Motor neuron (in vitro differentiated cells): ENCODE results near the gene SMIM12. TPM values are rescaled to one million over a fixed set of nuclear protein-coding genes. Genes with fewer than 3 reads are reported as not detected.

Source experiments
- ATAC-seq, 8 experiments: fragments of 200-7000 bp; cut with Tn5 transposase; replicated peaks in 6 of 8; 2 replicates each; pipeline ENCODE4 v1.8.0; 2021; ENCODE audit warnings: mild to moderate bottlenecking in 8 of 8, moderate library complexity in 8 of 8
- H3K27ac ChIP-seq, 2 donors: fragments of 250-450 bp; sonication (Bioruptor Pico); 2 replicates each; pipeline ENCODE4 v1.9.0; 2021; ENCODE audit warnings: antibody characterized with exemption in 2 of 2, mild to moderate bottlenecking in 2 of 2, moderate library complexity in 1 of 2
- H3K4me1 ChIP-seq, 2 donors: fragments of 250-450 bp; sonication (Bioruptor Pico); replicated peaks in 1 of 2; 2 replicates each; pipeline ENCODE4 v1.6.1; 2021; ENCODE audit warnings: antibody characterized with exemption in 2 of 2, mild to moderate bottlenecking in 2 of 2, moderate library complexity in 1 of 2
- H3K4me3 ChIP-seq, 5 donors: fragments of 250-450 bp; sonication (Bioruptor Pico); 2 replicates each; pipeline ENCODE4 v1.9.0; 2021; ENCODE audit warnings: antibody characterized with exemption in 5 of 5, mild to moderate bottlenecking in 5 of 5, moderate library complexity in 4 of 5
- WGBS, 10 experiments: fragments of 450-650 bp; shearing (Covaris generic); methylation state at CpG; one replicate each; pipeline ENCODE4 v1.0.0; 2022; 5-methylcytosine and 5-hydroxymethylcytosine counted together
- in situ Hi-C, 9 experiments: fragments of 400-800 bp; cut with MboI; loops; one replicate each; pipeline ENCODE4 v1.15.0; 2021; ENCODE audit warnings: low sequenced_read_pairs in 9 of 9, low pct_unique_long_range_greater_than_20kb in 2 of 9; ENCODE audit not compliant: unreplicated experiment in 9 of 9
- total RNA-seq, 8 experiments: library from RNA; unstranded; fragments of 300-600 nt; gene quantifications; 2 replicates each; pipeline versions ENCODE4 v1.2.3 to v1.2.4, GENCODE V29; 2022

Gene SMIM12
- total RNA-seq, 8 experiments from 2014 or later, result 11.3 to 34.4 (median 24.5) TPM

DNA sequence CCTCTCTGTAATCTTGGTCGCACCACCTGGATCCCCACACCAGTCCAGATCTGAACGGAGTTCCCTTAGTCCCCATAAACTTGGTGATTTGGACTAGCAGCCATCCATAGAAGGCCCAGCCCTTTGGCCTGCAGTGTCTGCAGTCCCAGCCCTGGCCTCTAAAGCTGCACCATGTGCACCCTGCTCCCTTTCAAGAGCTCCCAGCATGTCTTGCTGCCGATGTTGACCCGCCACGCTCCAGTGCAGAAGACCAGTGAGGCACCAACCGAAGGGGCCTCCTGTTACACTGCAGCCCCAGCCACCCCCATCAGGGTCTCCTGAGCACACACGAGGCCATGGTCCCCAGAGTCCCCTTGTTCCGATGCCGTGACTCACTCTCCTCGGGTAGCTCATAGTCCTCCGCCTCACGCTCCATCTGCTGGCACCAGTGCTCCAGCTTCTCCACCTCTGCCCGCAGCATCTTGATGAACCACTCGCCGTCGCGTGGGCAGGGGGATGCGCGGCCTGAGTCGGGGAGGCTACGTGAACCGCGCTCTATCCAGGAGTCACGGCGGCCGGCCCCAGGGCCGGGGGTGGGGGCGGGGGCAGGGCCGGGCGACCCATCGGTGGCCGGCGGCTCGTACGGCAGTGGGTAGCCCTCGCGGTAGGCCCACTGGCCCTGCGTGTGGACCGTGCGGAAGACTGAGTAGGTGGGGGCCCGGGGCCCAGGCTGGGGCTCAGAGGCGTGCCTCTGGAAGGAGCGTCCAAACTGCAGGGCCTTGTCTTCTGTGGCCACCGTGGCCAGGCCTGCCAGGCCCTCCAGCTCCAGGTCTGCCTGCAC lies 8.9 kb upstream of the SMIM12 start:
- Histone ChIP-seq H3K4me3 (no peak overlapping the region), H3K4me1 (peaks cover 7 to 13% of the 10 kb centered on the region in 2 donors), H3K27ac (no peak overlapping the region)
- no peak for ATAC-seq
- in situ Hi-C loops, result no loop called here
- WGBS, 10 experiments, result 20 to 100% (median 86%) methylated on average over 1 to 17 of the region's 44 CpGs; no CpG with 5 or more reads in 3 of the 10 experiments

DNA sequence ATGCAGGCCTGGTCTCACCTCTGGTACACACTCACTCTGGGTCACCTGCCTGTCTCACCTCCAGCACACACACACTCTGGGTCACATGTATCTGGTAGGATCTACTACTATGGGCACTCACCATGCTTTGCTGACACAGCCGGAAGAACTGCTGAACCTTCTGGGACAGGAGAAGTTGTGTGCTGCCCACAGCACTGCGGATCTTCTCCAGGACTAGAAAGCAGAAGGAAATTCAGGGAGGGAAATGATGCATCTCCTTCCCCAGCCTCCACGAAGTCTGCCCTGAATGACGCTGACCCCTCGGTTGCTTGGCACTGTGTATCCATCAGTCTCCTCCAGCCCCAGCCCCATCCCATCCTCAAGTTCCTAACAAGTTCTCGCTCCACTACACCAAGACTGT lies 7.9 kb upstream of the SMIM12 start:
- no peak for ATAC-seq
- 63 to 100% (median 93%) methylated on average over 1 to 4 of the region's 6 CpGs for WGBS, 10 experiments
- Histone ChIP-seq H3K27ac (no peak overlapping the region), H3K4me3 (no peak overlapping the region), H3K4me1 (peaks cover 7 to 13% of the 10 kb centered on the region in 2 donors)
- in situ Hi-C loops, result no loop called here

DNA sequence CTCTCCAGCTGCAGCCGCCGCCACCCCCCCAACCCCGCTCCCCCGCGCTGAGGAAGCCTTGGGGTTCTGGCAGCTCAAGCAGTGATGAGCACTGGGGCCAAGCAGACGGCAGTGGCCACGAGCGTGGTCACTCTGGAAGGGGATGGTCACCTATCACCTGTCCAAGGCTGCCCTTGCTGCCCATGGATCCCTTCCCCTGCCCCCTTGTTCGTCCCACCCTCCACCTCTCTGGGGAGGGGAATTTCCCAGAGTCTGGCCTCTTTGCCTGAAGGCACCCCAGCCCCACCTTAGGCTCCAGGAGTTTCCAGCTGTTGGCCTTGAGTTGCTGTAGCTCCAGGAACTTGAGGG lies 7.2 kb upstream of the SMIM12 start:
- ATAC-seq, result no peak
- H3K27ac ChIP-seq, result no peak overlapping the region
- in situ Hi-C loops, result no loop called here
- 49 to 100% methylated on average over 1 to 3 of the region's 9 CpGs; no CpG with 5 or more reads in 8 of the 10 experiments for WGBS, 10 experiments
- H3K4me1 ChIP-seq, result peaks cover 7 to 13% of the 10 kb centered on the region in 2 donors
- peak overlapping the region in 3 of 5 donors; percentile 44 to 49 (median 44) for H3K4me3 ChIP-seq

DNA sequence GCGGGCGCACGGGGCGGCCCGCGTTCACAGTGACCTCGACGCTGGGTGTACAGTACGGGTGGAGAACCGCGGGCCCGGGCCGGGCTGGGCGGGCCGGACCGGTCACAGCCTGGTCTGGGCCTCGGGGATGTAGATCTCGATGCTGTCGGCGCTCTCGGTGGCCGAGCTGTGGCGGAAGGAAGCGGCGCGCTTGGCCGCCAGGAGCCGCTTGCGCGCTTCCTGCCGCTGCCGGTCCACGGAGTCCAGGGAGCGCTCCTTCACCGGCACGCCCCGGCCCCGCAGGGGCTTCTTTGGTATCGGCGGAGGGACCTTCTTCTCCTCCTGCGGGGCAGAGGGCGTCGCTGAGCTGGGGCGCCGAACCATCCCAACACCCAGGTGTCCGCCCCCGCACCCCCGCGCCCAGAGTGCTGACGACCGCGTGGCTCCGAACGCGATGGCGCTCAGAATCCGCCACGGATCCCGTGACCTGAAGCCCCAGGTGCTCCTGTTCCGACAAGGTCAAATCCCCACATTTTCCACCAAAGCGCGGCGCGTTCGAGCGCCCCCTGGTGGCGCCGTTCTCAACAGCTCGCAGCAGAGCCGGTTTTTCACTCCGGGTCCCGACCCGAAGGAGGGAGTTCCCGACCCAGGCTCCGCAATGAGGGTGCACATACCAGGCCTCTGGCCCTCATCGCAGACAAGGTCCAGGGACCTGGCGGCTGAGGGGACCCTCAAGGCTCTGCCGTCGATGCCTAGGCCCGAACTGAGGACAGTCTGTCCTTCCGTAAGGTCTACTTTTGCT lies 6.6 kb upstream of the SMIM12 start:
- WGBS, 10 experiments, result 0 to 23% (median 3%) methylated on average over 3 to 41 of the region's 81 CpGs; no CpG with 5 or more reads in 4 of the 10 experiments
- Histone ChIP-seq H3K4me3 (peak overlapping the region; percentile 36 to 49 (median 44)), H3K4me1 (peaks cover 7 to 13% of the 10 kb centered on the region in 2 donors), H3K27ac (peak overlapping the region in 1 of 2 donors; percentile 46)
- in situ Hi-C loops, result no loop called here
- peak; percentile 68 to 92 (median 80) for ATAC-seq

DNA sequence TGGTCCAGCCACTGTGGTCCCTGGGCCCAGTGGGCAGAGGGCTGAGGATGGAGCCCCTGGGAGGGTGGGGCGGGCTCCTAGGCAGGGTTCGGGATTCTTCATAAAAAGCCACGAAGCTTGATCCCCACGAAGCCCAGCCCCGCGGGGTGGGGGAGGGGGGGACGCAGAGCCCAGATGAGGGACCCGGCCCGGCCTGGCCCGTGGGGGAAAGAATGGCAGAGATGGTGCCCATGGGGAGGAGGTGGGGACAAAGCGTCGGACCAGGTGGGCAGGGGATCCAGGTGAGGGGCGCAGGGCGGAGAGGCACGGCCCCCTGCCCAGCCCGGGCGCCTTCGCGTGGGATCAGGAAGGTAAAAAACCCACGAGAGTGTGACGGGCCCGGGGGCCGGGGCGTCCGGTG lies 6.0 kb upstream of the SMIM12 start:
- Histone ChIP-seq H3K27ac (peak overlapping the region in 1 of 2 donors; percentile 46), H3K4me3 (peak overlapping the region; percentile 36 to 49 (median 44)), H3K4me1 (peaks cover 7 to 11% of the 10 kb centered on the region in 2 donors)
- in situ Hi-C loops, result no loop called here
- ATAC-seq, result peak in 1 of 8 experiments; percentile 0
- no CpG with 5 or more reads among the region's 25 CpGs for WGBS, 10 experiments

DNA sequence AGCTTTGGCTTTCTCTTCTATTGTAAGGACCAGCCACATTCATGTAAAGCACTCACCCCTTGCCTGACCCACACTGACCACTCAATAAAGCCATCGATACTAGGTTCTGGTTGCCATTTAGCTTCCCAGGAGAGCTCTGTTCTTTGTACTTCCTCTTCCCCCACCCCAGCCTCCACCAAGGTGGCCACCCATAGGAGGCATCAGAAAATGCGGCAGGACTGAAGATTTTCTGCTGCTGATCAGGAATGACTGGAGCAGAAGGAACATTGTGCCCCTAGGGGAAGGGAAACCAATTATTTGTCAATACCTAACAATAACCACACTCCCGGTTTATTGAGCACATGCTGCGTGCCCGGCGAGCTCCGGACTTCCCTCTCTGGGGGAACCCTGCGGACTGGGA lies 5.2 kb upstream of the SMIM12 start:
- in situ Hi-C loops, result no loop called here
- WGBS, 10 experiments, result 60 to 100% (median 98%) methylated on average over 1 to 7 of the region's 8 CpGs; no CpG with 5 or more reads in 2 of the 10 experiments

DNA sequence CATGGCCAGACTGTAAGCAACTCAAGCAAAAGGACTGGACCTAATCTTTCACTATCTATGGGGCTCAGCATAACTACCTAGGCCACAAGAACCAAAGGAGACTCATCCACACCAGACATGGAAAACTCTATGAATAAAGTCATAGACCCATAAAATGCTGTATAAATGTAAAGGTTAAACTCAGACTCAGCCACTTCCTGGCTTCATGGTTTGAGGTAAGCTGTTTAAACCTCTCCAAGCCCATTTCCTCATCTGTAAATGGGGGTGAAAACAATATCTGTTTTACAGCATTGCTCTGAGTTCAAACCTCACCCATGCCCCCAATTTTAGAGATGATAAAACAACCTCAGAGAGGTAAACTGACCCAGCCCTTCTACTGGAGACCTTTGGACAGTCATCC lies 4.0 kb upstream of the SMIM12 start:
- no peak for ATAC-seq
- Histone ChIP-seq H3K27ac (no peak overlapping the region), H3K4me1 (peaks cover 10 to 12% of the 10 kb centered on the region in 2 donors), H3K4me3 (no peak overlapping the region)
- in situ Hi-C loops, result no loop called here

More for the DNA sequence above, 5.2 kb upstream of the SMIM12 start:
- Histone ChIP-seq H3K4me1 (peaks cover 7% of the 10 kb centered on the region in 2 donors), H3K27ac (no peak overlapping the region), H3K4me3 (no peak overlapping the region)
- no peak for ATAC-seq

DNA sequence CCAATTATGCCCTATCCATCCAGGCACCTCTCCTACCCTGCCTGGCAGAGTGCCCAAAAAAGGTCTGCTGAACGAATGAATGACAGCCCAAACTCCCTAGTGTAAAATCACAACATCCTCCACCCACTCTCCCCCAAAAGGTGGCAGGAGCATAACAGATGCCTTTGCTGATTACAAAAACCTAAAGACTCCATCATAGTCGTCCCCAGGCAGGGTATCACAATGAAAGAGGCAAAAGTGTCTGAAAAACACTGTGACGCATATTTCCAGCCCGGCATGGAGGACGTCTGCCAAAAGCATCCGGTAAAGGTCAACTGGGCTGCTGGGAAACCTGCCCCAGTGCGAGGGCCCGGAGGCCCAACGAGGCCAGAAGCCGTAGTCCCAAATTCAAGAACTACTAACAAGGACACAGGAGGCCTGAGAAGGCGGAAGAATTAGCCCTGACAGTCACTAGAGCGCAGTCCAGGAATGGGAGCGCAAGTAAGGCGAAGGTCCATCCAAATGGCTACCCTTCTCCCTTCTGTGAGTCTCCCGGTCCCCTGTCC lies 576 bp downstream of the SMIM12 start:
- peak overlapping the region; percentile 60 to 95 (median 82) for H3K4me3 ChIP-seq
- peak overlapping the region; percentile 3 to 62 for H3K27ac ChIP-seq
- 0 to 4% (median 1%) methylated on average over 1 to 13 of the region's 15 CpGs; no CpG with 5 or more reads in 2 of the 10 experiments for WGBS, 10 experiments
- in situ Hi-C loops, result no loop called here
- peaks cover 12 to 14% of the 10 kb centered on the region in 2 donors for H3K4me1 ChIP-seq
- peak in 3 of 8 experiments; percentile 40 to 62 (median 51) for ATAC-seq

DNA sequence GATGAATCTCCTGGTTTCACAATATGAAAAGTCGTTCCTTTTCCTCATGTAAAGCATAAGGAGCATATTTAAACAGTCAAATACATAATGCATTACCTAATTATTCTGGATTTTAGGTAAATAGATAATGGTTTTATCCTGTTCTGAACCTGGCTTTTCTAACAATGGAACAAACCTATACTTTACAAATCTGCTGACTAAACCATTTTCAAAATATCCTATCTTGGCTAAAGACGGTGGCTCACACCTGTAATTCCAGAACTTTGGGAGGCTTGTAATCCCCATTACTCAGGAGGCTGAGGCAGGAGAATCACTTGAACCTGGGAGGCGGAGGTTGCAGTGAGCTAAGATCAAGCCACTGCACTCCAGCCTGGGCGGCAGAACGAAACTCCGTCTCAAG lies 2.9 kb downstream of the SMIM12 start:
- Histone ChIP-seq H3K4me1 (peaks cover 12 to 14% of the 10 kb centered on the region in 2 donors), H3K27ac (no peak overlapping the region), H3K4me3 (no peak overlapping the region)
- no peak for ATAC-seq
- in situ Hi-C loops, result no loop called here
- WGBS, 10 experiments, result 80 to 100% (median 96%) methylated on average over 1 to 6 of the region's 6 CpGs; no CpG with 5 or more reads in 1 of the 10 experiments

DNA sequence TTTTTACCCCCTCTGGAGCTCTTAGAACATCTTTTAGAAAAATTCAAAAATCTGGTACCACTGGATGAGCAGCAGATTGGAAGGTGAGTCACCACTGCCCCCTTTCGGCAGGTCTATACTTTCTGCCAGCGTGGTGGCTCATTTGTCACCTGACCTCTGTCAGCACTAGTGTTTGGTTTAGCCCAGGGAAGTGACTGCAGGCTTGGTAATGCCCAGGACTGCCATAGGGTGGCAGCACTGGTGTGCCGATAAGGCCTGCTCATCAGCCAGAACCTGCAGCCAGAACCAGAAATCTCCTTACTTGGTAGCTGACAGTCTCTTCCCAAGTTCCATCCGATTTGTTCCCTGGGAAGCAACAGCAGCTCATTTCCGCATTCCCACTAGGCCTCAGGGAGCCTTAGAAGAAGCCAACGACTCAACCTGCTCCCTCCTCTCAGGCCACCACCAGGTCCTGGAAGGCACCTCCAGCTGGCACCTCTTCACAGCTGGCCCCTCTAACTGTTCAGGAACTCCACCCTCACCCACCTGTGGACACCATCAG lies 6.8 kb downstream of the SMIM12 start:
- in situ Hi-C loops, result no loop called here
- H3K4me3 ChIP-seq, result no peak overlapping the region
- H3K27ac ChIP-seq, result no peak overlapping the region
- H3K4me1 ChIP-seq, result no peaks in the 10 kb centered on the region
- peak; percentile 95 to 99 (median 97) for ATAC-seq
- WGBS, 10 experiments, result 0 to 37% (median 6%) methylated on average over 1 to 6 of the region's 6 CpGs; no CpG with 5 or more reads in 3 of the 10 experiments

DNA sequence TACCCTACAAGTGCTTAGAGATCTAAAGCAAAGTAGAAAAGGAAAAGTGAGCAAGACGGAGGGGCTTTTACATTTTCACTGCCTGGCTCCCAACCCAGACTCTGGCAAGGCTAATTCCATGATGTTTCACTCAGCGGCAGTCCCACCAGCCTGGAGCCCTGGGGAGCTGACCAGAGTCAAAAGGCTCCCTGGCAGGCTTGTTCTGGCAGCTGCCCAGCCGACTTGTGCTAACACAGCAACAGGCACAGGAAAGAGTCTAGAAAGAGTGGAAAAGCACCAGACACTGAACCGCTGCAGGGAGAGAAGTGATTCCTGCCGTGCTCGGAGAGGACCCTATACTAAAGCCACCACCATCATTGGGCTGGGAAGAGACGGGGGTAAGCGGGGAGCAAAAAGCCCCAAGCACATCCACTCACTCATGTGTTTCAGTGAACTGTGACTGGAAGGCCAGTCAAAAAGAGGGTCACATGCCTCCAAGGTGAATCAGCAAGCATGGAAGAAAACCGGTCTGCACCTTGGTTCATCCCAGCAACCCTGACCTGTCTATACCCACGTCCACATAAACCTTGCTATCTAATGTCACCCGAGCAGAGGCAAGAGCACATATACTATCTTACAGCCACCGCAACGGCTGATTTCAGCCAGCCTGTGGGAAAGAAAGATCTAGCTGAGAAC lies 8.0 kb downstream of the SMIM12 start:
- Histone ChIP-seq H3K27ac (no peak overlapping the region), H3K4me1 (peaks cover 11 to 12% of the 10 kb centered on the region in 2 donors), H3K4me3 (no peak overlapping the region)
- in situ Hi-C loops, result no loop called here
- ATAC-seq, result no peak
- 66 to 100% (median 90%) methylated on average over 1 to 11 of the region's 13 CpGs; no CpG with 5 or more reads in 1 of the 10 experiments for WGBS, 10 experiments

DNA sequence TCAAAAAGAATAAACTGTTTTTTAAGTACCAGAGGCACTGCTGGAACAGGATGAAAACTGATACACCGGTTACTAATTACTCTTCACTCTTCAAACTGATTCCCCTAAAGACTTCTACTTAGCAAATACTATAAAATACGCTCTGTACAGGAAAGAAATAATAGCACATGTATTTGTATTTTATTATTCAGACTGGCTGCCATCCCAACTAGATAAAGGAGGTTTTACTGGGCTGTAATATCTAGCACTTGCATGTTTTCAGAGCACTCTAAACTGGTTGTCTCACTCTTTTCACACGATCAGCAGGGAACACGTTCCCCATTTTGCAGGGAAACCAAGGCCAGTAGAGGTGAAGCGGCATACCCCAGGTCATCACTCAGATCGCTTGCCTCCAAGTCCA lies 9.2 kb downstream of the SMIM12 start:
- no peak overlapping the region for H3K27ac ChIP-seq
- ATAC-seq, result no peak
- in situ Hi-C loops, result no loop called here

More for the DNA sequence above, 9.2 kb downstream of the SMIM12 start:
- Histone ChIP-seq H3K4me3 (no peak overlapping the region), H3K4me1 (peaks cover 22 to 23% of the 10 kb centered on the region in 2 donors)
- WGBS, 10 experiments, result 50 to 100% (median 77%) methylated on average over 1 to 6 of the region's 6 CpGs; no CpG with 5 or more reads in 1 of the 10 experiments
